ENCODE data around the gene PVALEF. TPM values are rescaled to one million over a fixed set of nuclear protein-coding genes. Genes with fewer than 3 reads are reported as not detected.
A peak's percentile ranks its signal among the peaks of the same experiment; 100 is the strongest.

The PVALEF gene
- total and polyA plus RNA-seq, 2 of the 13 experiments (the other 11 are each of a cell fraction or from before 2014, with no cell fraction given) = 0.18 TPM

DNA sequence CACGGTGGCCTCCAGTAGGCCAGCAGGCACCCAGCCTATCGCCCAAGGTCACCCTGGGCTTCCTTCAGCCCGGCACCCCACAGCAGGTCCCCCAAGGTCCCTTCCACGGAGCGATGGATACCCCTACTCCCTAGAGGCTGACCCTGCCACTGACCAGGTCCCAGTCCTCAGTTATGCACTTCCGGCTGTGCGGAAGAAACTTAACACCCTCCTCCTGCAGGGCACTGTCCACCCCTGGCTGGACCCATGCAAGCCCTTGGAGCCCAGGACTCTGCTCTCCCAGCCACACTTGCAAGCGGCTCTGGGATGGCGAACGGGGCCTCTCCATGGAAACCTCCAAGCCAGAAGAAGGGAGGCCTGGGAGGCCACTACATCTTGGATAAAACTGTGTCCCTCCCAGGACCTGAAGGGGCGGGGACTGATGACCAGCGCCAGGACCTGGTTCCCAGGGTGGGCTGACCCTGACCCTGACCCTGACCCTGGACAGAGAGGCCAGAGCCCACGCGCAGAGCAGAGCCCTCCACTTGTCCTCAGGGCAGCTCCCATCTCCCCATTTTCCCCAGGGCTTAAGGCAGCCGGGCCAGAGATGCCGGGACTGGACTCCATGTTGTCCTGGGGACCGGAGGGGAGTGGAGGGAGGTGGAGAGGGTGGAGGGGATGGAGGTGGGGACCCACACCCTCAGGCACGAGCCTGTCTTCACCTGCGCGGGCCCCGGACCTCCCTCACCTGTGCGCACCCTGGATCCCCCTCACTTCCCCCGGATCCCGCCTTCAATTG lies 56.7 kb downstream of the PVALEF start (continued):
- TF ChIP-seq, protein P1, sequence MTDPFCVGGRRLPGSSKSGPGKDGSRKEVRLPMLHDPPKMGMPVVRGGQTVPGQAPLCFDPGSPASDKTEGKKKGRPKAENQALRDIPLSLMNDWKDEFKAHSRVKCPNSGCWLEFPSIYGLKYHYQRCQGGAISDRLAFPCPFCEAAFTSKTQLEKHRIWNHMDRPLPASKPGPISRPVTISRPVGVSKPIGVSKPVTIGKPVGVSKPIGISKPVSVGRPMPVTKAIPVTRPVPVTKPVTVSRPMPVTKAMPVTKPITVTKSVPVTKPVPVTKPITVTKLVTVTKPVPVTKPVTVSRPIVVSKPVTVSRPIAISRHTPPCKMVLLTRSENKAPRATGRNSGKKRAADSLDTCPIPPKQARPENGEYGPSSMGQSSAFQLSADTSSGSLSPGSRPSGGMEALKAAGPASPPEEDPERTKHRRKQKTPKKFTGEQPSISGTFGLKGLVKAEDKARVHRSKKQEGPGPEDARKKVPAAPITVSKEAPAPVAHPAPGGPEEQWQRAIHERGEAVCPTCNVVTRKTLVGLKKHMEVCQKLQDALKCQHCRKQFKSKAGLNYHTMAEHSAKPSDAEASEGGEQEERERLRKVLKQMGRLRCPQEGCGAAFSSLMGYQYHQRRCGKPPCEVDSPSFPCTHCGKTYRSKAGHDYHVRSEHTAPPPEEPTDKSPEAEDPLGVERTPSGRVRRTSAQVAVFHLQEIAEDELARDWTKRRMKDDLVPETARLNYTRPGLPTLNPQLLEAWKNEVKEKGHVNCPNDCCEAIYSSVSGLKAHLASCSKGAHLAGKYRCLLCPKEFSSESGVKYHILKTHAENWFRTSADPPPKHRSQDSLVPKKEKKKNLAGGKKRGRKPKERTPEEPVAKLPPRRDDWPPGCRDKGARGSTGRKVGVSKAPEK (CRISPR knock-in tag; IDR thresholded peaks at IDR 0.05; ENCODE audit: borderline replicate concordance) = no peak
- TF ChIP-seq ZBTB1 (CRISPR knock-in tag; IDR thresholded peaks at IDR 0.05; ENCODE audit: borderline replicate concordance) (no peak), FOXP1 (IDR thresholded peaks at IDR 0.05) (no peak), FOXP1 (CRISPR knock-in tag; IDR thresholded peaks at IDR 0.05) (no peak), ZNF432 (CRISPR knock-in tag; IDR thresholded peaks at IDR 0.05; ENCODE audit: borderline replicate concordance) (no peak), MEF2D (CRISPR knock-in tag; IDR thresholded peaks at IDR 0.05) (0 out of 2 replicates have a peak, but pooled peaks have one; percentile 51), MTF2 (CRISPR knock-in tag; IDR thresholded peaks at IDR 0.05; ENCODE audit: borderline replicate concordance) (no peak), SAFB2 (CRISPR knock-in tag; IDR thresholded peaks at IDR 0.05; ENCODE audit: borderline replicate concordance, low read depth) (no peak), HNRNPK (IDR thresholded peaks at IDR 0.05; ENCODE audit: low read depth, low read length, poor library complexity, severe bottlenecking) (no peak), NKX3-1 (CRISPR knock-in tag; IDR thresholded peaks at IDR 0.05) (0 out of 2 replicates have a peak, but pooled peaks have one; percentile 20), FIP1L1 (IDR thresholded peaks at IDR 0.05; ENCODE audit: borderline replicate concordance, insufficient read depth, low read depth, low read length) (no peak), ZNF510 (CRISPR knock-in tag; IDR thresholded peaks at IDR 0.05; ENCODE audit: low read depth) (peak; percentile 67; the same call in 1 of the 2 replicates)
- TF ChIP-seq, protein P2, sequence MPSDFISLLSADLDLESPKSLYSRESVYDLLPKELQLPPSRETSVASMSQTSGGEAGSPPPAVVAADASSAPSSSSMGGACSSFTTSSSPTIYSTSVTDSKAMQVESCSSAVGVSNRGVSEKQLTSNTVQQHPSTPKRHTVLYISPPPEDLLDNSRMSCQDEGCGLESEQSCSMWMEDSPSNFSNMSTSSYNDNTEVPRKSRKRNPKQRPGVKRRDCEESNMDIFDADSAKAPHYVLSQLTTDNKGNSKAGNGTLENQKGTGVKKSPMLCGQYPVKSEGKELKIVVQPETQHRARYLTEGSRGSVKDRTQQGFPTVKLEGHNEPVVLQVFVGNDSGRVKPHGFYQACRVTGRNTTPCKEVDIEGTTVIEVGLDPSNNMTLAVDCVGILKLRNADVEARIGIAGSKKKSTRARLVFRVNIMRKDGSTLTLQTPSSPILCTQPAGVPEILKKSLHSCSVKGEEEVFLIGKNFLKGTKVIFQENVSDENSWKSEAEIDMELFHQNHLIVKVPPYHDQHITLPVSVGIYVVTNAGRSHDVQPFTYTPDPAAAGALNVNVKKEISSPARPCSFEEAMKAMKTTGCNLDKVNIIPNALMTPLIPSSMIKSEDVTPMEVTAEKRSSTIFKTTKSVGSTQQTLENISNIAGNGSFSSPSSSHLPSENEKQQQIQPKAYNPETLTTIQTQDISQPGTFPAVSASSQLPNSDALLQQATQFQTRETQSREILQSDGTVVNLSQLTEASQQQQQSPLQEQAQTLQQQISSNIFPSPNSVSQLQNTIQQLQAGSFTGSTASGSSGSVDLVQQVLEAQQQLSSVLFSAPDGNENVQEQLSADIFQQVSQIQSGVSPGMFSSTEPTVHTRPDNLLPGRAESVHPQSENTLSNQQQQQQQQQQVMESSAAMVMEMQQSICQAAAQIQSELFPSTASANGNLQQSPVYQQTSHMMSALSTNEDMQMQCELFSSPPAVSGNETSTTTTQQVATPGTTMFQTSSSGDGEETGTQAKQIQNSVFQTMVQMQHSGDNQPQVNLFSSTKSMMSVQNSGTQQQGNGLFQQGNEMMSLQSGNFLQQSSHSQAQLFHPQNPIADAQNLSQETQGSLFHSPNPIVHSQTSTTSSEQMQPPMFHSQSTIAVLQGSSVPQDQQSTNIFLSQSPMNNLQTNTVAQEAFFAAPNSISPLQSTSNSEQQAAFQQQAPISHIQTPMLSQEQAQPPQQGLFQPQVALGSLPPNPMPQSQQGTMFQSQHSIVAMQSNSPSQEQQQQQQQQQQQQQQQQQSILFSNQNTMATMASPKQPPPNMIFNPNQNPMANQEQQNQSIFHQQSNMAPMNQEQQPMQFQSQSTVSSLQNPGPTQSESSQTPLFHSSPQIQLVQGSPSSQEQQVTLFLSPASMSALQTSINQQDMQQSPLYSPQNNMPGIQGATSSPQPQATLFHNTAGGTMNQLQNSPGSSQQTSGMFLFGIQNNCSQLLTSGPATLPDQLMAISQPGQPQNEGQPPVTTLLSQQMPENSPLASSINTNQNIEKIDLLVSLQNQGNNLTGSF (CRISPR knock-in tag; IDR thresholded peaks at IDR 0.05) = 0 out of 2 replicates have a peak, but pooled peaks have one; percentile 48
- TF ChIP-seq, protein P3, sequence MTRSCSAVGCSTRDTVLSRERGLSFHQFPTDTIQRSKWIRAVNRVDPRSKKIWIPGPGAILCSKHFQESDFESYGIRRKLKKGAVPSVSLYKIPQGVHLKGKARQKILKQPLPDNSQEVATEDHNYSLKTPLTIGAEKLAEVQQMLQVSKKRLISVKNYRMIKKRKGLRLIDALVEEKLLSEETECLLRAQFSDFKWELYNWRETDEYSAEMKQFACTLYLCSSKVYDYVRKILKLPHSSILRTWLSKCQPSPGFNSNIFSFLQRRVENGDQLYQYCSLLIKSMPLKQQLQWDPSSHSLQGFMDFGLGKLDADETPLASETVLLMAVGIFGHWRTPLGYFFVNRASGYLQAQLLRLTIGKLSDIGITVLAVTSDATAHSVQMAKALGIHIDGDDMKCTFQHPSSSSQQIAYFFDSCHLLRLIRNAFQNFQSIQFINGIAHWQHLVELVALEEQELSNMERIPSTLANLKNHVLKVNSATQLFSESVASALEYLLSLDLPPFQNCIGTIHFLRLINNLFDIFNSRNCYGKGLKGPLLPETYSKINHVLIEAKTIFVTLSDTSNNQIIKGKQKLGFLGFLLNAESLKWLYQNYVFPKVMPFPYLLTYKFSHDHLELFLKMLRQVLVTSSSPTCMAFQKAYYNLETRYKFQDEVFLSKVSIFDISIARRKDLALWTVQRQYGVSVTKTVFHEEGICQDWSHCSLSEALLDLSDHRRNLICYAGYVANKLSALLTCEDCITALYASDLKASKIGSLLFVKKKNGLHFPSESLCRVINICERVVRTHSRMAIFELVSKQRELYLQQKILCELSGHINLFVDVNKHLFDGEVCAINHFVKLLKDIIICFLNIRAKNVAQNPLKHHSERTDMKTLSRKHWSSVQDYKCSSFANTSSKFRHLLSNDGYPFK (CRISPR knock-in tag; IDR thresholded peaks at IDR 0.05; ENCODE audit: borderline replicate concordance) = peak; percentile 64; the same call in 1 of the 2 replicates
